PC-3 (cell line): ENCODE data around the gene ST8SIA5.

ENCODE experiments used
- CTCF ChIP-seq: fragments of 300-600 bp; sonication (generic); conservative IDR thresholded peaks from 2 replicates; pipeline ENCODE4 v1.5.1; 2017; ENCODE audit warnings: antibody characterized with exemption, low read depth, mild to moderate bottlenecking, low read length
- EZH2 ChIP-seq: fragments of 300-600 bp; sonication (generic); IDR thresholded peaks from one replicate; pipeline ENCODE4 v1.6.1; 2017; ENCODE audit warnings: antibody characterized with exemption, mild to moderate bottlenecking, low read length; ENCODE audit not compliant: unreplicated experiment
- EZH2phosphoT487 ChIP-seq: fragments of 300-600 bp; sonication (generic); IDR thresholded peaks from 2 replicates; pipeline ENCODE4 v1.6.1; 2018; ENCODE audit warnings: mild to moderate bottlenecking, antibody characterized with exemption, low read length, borderline replicate concordance

- TF ChIP-seq CTCF (no peak), EZH2phosphoT487 (no peak), EZH2 (no peak)
Observed at GRCh38 chr18:46771141-46771540, 14.3 kb upstream of the ST8SIA5 start.
